ENCODE data around the gene CEP85.

Gene CEP85

GRCh38 chr1:26189751-26190275 is 44.2 kb upstream of the CEP85 start:
- ChIA-PET POLR2A (no interaction called here), CTCF (interaction anchor here (1.0 to 2.7 kb wide), 7 partner anchors 9 to 153 kb away, joined by 3 to 8 read pairs (median 5); partner anchors contain the start of genes CEP85 and ZNF593)
- TF ChIP-seq, protein P1, sequence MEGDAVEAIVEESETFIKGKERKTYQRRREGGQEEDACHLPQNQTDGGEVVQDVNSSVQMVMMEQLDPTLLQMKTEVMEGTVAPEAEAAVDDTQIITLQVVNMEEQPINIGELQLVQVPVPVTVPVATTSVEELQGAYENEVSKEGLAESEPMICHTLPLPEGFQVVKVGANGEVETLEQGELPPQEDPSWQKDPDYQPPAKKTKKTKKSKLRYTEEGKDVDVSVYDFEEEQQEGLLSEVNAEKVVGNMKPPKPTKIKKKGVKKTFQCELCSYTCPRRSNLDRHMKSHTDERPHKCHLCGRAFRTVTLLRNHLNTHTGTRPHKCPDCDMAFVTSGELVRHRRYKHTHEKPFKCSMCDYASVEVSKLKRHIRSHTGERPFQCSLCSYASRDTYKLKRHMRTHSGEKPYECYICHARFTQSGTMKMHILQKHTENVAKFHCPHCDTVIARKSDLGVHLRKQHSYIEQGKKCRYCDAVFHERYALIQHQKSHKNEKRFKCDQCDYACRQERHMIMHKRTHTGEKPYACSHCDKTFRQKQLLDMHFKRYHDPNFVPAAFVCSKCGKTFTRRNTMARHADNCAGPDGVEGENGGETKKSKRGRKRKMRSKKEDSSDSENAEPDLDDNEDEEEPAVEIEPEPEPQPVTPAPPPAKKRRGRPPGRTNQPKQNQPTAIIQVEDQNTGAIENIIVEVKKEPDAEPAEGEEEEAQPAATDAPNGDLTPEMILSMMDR (IDR thresholded peaks at IDR 0.05; ENCODE audit: control extremely low read depth, extremely low read depth, low read depth, missing control alignments) = no peak

DNA sequence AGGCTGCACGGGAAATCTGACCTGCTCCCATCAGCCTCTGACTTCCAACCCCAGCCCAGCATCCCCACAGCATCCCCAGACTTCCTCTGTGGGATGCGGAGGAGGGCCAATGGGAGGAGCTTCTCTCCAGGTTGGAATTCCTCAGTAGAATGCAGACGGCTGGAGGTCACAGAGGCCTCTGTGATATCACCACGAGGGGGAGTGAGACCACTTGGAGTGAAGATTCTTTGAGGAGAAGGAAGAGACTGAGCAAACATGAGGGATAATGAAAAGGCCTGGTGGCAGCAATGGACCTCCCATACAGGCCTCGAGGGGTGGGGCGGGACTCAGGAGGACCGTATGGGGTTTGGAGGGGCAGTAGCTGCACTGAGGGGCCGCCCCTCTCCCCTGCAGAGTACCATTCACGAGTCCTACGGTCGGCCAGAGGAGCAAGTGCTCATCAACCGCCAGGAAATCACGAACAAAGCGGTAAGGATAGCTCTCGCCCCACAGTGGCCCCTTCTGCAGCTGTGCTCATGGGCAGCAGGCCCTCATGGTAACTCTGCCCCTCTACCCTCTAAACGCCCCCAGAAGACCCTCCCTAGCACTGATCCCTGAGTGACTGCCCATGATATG is 43.5 kb upstream of the CEP85 start, which contains the start of gene CATSPER4:
Gene CATSPER4 (plus strand): TSS at position 230 of the 615 bp plus-strand sequence. CDS start 26 bp downstream, at position 256.
- peak; percentile 29 for DNase-seq (ENCODE audit: extremely low spot score)
- TF ChIP-seq, protein P1 (IDR thresholded peaks at IDR 0.05; ENCODE audit: control extremely low read depth, extremely low read depth, low read depth, missing control alignments) = peak; percentile 18
- CTCF ChIA-PET = interaction anchor here (1.0 to 2.7 kb wide), 5 partner anchors 10 to 44 kb away, joined by 3 to 8 read pairs (median 6); partner anchors contain the start of gene CEP85
- POLR2A ChIA-PET = no interaction called here

More at GRCh38 chr1:26189751-26190275, 44.2 kb upstream of the CEP85 start:
- DNase-seq (ENCODE audit: extremely low spot score) = no peak

GRCh38 chr1:26191739-26192138 is 42.3 kb upstream of the CEP85 start:
- ChIA-PET POLR2A (no interaction called here), CTCF (interaction anchor here (1.1 kb wide), 2 partner anchors 13 to 47 kb away, joined by 3 to 4 read pairs; no protein-coding TSS in a partner anchor)
- peak; percentile 62 for DNase-seq (ENCODE audit: extremely low spot score)
- TF ChIP-seq, protein P1 (IDR thresholded peaks at IDR 0.05; ENCODE audit: control extremely low read depth, extremely low read depth, low read depth, missing control alignments) = no peak

DNA sequence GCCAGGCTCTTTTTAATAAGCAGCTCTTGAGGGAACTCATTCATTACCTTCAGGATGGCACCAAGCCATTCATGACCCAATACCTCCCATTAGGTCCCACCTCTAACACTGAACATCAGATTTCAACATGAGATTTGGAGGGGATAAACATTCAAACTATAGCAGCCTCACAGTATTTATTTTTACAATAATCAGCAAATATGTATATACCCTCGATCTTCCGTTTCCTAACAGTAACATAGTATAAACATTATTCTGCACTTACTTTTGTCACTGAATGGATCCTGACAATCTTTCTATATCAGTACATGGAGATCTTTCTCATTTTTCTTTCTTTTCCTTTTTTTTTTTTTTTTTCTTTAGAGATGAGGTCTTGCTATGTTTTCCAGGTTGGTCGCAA is 38.2 kb upstream of the CEP85 start:
- ChIA-PET POLR2A (no interaction called here), CTCF (interaction anchor here (1.2 to 1.4 kb wide), 2 partner anchors 9 to 167 kb away, joined by 3 to 5 read pairs; no protein-coding TSS in a partner anchor)
- no peak for DNase-seq (ENCODE audit: extremely low spot score)
- TF ChIP-seq, protein P1 (IDR thresholded peaks at IDR 0.05; ENCODE audit: control extremely low read depth, extremely low read depth, low read depth, missing control alignments) = no peak

GRCh38 chr1:26197301-26197700 is 36.7 kb upstream of the CEP85 start:
- no peak for DNase-seq (ENCODE audit: extremely low spot score)
- TF ChIP-seq, protein P1 (IDR thresholded peaks at IDR 0.05; ENCODE audit: control extremely low read depth, extremely low read depth, low read depth, missing control alignments) = no peak
- ChIA-PET POLR2A (no interaction called here), CTCF (interaction anchor here (0.8 kb wide), 2 partner anchors 27 to 37 kb away, joined by 3 to 4 read pairs; partner anchors contain the start of genes CEP85 and ZNF593)

- DNase-seq (ENCODE audit: extremely low spot score) = no peak
- ChIA-PET POLR2A (no interaction called here), CTCF (interaction anchor here (0.8 kb wide), 2 partner anchors 28 to 36 kb away, joined by 3 to 4 read pairs; partner anchors contain the start of genes CEP85 and ZNF593)
- TF ChIP-seq, protein P1 (IDR thresholded peaks at IDR 0.05; ENCODE audit: control extremely low read depth, extremely low read depth, low read depth, missing control alignments) = no peak
Measured at GRCh38 chr1:26197813-26198212, 36.2 kb upstream of the CEP85 start.
